Prostate gland (tissue), 2 donors: ENCODE results near the gene BSND. TPM values are rescaled to one million over a fixed set of nuclear protein-coding genes. Genes with fewer than 3 reads are reported as not detected.

Experiments
- DNase-seq: peaks from one replicate; pipeline ENCODE4 v3.0.0-alpha.2; 2019; ENCODE audit warnings: low spot score
- H3K27ac ChIP-seq, 2 donors: fragments of 200-600 bp; sonication (generic); 2 replicates each; pipeline ENCODE4 v1.5.1; 2017 to 2019
- H3K27me3 ChIP-seq: fragments of 200-600 bp; sonication (generic); replicated peaks from 2 replicates; pipeline ENCODE4 v1.5.1; 2019; ENCODE audit not compliant: insufficient read depth
- H3K36me3 ChIP-seq, 2 donors: fragments of 200-600 bp; sonication (generic); 1 replicate in 1 of 2; 2 replicates in 1 of 2; pipeline versions ENCODE4 v1.5.1 to v1.8.1; 2017 to 2019
- H3K4me1 ChIP-seq: fragments of 200-600 bp; sonication (generic); replicated peaks from 2 replicates; pipeline ENCODE4 v1.5.1; 2019
- H3K4me3 ChIP-seq, 2 donors: fragments of 200-600 bp; sonication (generic); 2 replicates each; pipeline ENCODE4 v1.5.1; 2017 to 2019
- H3K9me3 ChIP-seq: fragments of 200-600 bp; sonication (generic); 2 replicates; pipeline ENCODE4 v1.5.1; 2017
- POLR2A ChIP-seq: fragments of 450-650 bp; IDR thresholded peaks from one replicate; pipeline ENCODE4 v1.6.1; 2016; ENCODE audit warnings: antibody characterized with exemption, mild to moderate bottlenecking
- POLR2AphosphoS5 ChIP-seq: sonication (generic); formaldehyde crosslinking; IDR thresholded peaks from one replicate; pipeline ENCODE4 v1.6.1; 2017; ENCODE audit warnings: antibody characterized with exemption
- WGBS: methylation state at CpG from one replicate; pipeline ENCODE4 v1.1.5; 2018; 5-methylcytosine and 5-hydroxymethylcytosine counted together
- intact Hi-C: fragments of 100-400 bp; cut with DNase I; formaldehyde crosslinking; loops from one replicate; pipeline ENCODE4 v1.14.2; 2022
- total RNA-seq, 2 donors: library from RNA; depleted of rRNA; stranded (reverse); fragments of >200 nt; gene quantifications; one replicate each; pipeline ENCODE4 v1.1.0, GENCODE V29; 2016
- TF ChIP-seq, protein P1 (sequence below), 4 experiments: fragments of 200-600 bp in 2 of 4; fragments of 450-650 bp in 2 of 4; sonication (generic) in 2 of 4; IDR thresholded peaks; 1 replicate in 3 of 4; 2 replicates in 1 of 4; pipeline ENCODE4 v1.5.1; 2016 to 2019; ENCODE audit warnings: antibody characterized with exemption in 4 of 4, mild to moderate bottlenecking in 2 of 4, moderate library complexity in 2 of 4

Gene BSND
- total RNA-seq, 2 donors from 2014 or later = 0.11 TPM; not detected in 1

DNA sequence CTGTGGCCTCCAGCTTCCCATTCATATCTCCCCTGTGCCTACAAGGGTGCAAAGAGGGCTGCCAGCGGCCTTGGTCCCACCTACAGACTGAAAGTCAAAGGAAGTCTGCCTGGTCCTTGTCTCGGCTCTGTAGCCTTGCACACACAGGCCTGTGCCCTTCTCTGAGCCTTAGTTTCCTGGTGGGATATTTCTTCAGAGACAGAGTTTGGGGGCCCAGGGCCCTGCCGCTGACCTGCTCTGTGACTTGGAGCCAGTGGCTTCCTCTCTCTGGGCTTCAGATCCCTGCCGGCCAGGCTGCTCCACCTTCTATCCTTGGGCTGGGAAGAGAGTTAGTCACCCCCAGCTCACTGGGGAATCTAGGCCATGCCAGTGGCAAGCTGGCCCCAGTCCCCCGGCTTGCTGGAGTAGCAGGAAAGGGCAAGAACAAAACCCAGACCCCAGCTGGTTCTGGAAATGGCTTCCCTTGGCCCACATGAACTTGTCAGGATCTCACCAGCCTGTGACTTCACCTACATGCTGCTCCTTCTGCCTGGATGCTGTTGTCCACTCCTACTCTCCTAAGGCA is 19.3 kb upstream of the BSND start:
- 62% methylated on average over 5 of the region's 5 CpGs for WGBS
- intact Hi-C loops = no loop called here
- Histone ChIP-seq H3K27me3 (no peaks in the 10 kb centered on the region), H3K4me1 (no peaks in the 10 kb centered on the region), H3K36me3 (no peaks in the 10 kb centered on the region), H3K4me3 (no peak overlapping the region), H3K9me3 (no peaks in the 10 kb centered on the region), H3K27ac (no peak overlapping the region)
- TF ChIP-seq POLR2A = no peak
- DNase-seq = no peak

DNA sequence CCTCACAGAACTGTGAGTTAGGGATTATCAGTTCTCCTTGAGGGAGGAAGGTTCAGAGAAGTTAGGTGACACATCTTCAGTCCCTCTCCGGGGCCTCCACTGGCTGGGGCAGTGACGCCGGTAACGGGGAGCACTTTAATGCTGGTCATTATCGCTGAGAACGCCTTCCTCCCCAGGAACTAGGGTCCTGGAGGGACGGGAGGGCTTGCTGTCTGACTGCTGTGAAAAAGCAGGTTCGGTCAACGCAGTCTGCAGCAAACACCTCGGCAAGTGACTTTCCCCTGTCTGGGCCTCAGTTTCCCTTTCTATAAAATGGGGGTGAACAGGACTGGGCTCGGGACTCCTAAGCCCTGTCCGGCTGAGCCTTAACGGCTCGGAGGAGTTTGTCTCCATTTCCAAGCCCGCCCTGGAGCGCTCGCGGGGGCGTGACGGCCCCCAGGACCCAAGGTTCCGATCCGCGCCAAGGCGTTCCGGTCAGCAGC is 18.6 kb upstream of the BSND start:
- Histone ChIP-seq H3K27me3 (no peaks in the 10 kb centered on the region), H3K4me1 (no peaks in the 10 kb centered on the region), H3K9me3 (no peaks in the 10 kb centered on the region), H3K36me3 (no peaks in the 10 kb centered on the region), H3K4me3 (peak overlapping the region; percentile 52 to 54), H3K27ac (peak overlapping the region; percentile 25 to 47)
- TF ChIP-seq POLR2A (no peak), POLR2AphosphoS5 (no peak)
- TF ChIP-seq, protein P1, sequence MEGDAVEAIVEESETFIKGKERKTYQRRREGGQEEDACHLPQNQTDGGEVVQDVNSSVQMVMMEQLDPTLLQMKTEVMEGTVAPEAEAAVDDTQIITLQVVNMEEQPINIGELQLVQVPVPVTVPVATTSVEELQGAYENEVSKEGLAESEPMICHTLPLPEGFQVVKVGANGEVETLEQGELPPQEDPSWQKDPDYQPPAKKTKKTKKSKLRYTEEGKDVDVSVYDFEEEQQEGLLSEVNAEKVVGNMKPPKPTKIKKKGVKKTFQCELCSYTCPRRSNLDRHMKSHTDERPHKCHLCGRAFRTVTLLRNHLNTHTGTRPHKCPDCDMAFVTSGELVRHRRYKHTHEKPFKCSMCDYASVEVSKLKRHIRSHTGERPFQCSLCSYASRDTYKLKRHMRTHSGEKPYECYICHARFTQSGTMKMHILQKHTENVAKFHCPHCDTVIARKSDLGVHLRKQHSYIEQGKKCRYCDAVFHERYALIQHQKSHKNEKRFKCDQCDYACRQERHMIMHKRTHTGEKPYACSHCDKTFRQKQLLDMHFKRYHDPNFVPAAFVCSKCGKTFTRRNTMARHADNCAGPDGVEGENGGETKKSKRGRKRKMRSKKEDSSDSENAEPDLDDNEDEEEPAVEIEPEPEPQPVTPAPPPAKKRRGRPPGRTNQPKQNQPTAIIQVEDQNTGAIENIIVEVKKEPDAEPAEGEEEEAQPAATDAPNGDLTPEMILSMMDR (IDR thresholded peaks at IDR 0.05) = no peak
- no peak for DNase-seq
- intact Hi-C loops = no loop called here
- WGBS = 16% methylated on average over 24 of the region's 25 CpGs

DNA sequence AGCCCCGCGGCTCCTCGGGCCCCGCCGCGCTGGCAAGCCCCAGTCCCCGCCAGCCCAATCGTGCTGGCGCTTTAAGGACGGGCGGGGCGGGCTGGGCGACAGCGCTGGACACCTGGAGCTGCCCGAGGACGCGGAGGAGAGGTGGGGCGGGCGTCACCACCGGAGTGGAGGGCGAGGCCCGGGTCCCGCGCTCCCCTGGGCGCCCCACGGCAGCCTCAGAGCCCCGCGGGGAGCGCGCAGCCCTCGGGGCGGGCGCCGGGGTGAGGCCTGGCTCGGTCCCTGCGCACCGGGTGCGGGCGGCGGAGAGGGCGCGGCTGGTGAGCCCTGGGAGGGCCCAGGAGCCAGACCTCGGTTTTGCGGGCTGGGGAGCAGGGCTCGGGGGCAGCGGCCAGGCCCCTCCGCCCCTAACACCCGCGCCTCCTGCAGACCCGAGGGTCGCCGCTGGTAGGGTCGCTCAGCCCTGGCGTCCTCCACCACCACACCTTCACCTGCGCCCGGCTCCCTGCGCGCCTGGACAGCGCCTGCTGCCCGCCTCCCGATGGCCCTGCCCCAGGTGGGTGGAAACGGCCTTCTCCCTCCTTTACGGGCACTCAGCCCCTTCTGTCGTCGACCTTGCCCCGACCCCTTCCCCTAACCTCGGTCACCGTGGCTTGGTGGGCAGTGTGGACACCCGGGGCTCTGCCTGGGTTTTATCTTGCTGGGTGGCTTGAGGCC is 18.0 kb upstream of the BSND start, which contains the start of gene TMEM61:
TSS of gene TMEM61 (plus strand) at position 101 of the 714 bp plus-strand sequence. CDS start at position 539, 438 bp downstream.
- WGBS = 4% methylated on average over 49 of the region's 69 CpGs
- no peaks in the 10 kb centered on the region for H3K9me3 ChIP-seq
- peak; percentile 31 for TF ChIP-seq POLR2A
- no peak for TF ChIP-seq POLR2AphosphoS5
- no peaks in the 10 kb centered on the region for H3K4me1 ChIP-seq
- no peaks in the 10 kb centered on the region for H3K36me3 ChIP-seq
- intact Hi-C loops = no loop called here
- H3K4me3 ChIP-seq = peak within 1 kb of the TSS; percentile 52 to 54
- no peak for DNase-seq
- peak within 1 kb of the TSS; percentile 25 to 47 for H3K27ac ChIP-seq
- H3K27me3 ChIP-seq = no peaks in the 10 kb centered on the region

DNA sequence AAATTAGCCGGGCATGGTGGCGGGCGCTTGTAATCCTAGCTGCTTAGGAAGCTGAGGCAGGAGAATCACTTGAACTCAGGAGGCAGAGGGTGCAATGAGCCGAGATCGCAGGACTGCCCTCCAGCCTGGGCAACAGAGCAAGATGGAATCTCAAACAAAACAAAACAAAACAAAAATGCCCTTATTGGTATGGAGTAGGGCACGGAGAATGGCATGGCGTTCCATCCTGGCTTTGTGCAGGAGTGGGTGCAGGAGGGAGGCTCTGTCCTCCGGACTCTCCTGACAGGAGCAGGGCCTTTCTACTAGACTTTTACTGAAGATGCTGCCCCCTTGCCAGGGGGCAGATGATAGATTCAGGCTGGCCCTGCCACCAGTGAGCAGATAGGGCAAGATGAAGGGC is 17.3 kb upstream of the BSND start:
- no peak for DNase-seq
- TF ChIP-seq POLR2AphosphoS5 (no peak), POLR2A (no peak)
- TF ChIP-seq, protein P1 (IDR thresholded peaks at IDR 0.05) = no peak
- Histone ChIP-seq H3K9me3 (no peaks in the 10 kb centered on the region), H3K4me1 (no peaks in the 10 kb centered on the region), H3K36me3 (no peaks in the 10 kb centered on the region), H3K27ac (no peak overlapping the region), H3K27me3 (no peaks in the 10 kb centered on the region), H3K4me3 (no peak overlapping the region)
- WGBS = 91% methylated on average over 8 of the region's 8 CpGs
- intact Hi-C loops = no loop called here

DNA sequence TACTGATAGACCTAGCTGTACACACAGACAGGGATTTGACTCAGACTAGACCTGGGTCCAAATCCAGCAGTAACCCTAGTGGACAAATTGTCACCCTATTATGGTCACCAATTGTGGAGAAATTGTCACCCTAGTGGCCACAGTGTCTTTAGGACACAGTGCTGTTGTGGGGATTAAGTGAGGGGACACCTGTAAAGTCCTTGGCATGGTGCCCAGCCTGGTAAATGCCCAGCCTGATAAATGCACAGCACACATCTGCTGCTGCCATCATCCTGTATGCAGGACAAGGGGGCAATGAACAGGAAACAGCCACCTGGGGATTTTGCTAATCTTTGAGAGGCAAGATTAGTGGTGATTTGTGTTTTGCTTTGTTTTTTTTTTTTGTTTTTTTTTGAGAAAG is 16.0 kb upstream of the BSND start:
- no peaks in the 10 kb centered on the region for H3K36me3 ChIP-seq
- peaks cover 1% of the 10 kb centered on the region for H3K4me1 ChIP-seq
- H3K27ac ChIP-seq = no peak overlapping the region
- H3K27me3 ChIP-seq = no peaks in the 10 kb centered on the region
- intact Hi-C loops = no loop called here
- no peak overlapping the region for H3K4me3 ChIP-seq
- H3K9me3 ChIP-seq = no peaks in the 10 kb centered on the region
- TF ChIP-seq, protein P1 (IDR thresholded peaks at IDR 0.05) = no peak
- no peak for TF ChIP-seq POLR2AphosphoS5
- no peak for TF ChIP-seq POLR2A
- DNase-seq = no peak
